ENCODE data around the gene CACNA1C.
A peak's percentile ranks its signal among the peaks of the same experiment; 100 is the strongest.

CACNA1C gene

GRCh38 chr12:2281446-2281845, 228.7 kb downstream of the CACNA1C start:
- DNase-seq (ENCODE audit: low read depth in 2 of 2), result no peak

- no peak for DNase-seq (ENCODE audit: low read depth in 2 of 2)
Observed at GRCh38 chr12:2282318-2282717, 229.5 kb downstream of the CACNA1C start.

GRCh38 chr12:2283480-2283879, 230.7 kb downstream of the CACNA1C start:
- DNase-seq (ENCODE audit: low read depth in 2 of 2), result no peak

GRCh38 chr12:2283916-2284315, 231.1 kb downstream of the CACNA1C start:
- no peak for DNase-seq (ENCODE audit: low read depth in 2 of 2)

GRCh38 chr12:2284321-2284813, 231.6 kb downstream of the CACNA1C start:
- no peak for DNase-seq (ENCODE audit: low read depth in 2 of 2)

- DNase-seq (ENCODE audit: low read depth in 2 of 2), result peak in 1 of 2 experiments; percentile 32
Observed at GRCh38 chr12:2284857-2285256, 232.1 kb downstream of the CACNA1C start.

- DNase-seq (ENCODE audit: low read depth in 2 of 2), result no peak
Observed at GRCh38 chr12:2285462-2285861, 232.7 kb downstream of the CACNA1C start.

- DNase-seq (ENCODE audit: low read depth in 2 of 2), result no peak
Observed at GRCh38 chr12:2286047-2286446, 233.3 kb downstream of the CACNA1C start.

- no peak for DNase-seq (ENCODE audit: low read depth in 2 of 2)
Observed at GRCh38 chr12:2286461-2287131, 233.8 kb downstream of the CACNA1C start.

GRCh38 chr12:2287151-2287550, 234.4 kb downstream of the CACNA1C start:
- DNase-seq (ENCODE audit: low read depth in 2 of 2), result no peak

GRCh38 chr12:2287589-2287988, 234.8 kb downstream of the CACNA1C start:
- no peak for DNase-seq (ENCODE audit: low read depth in 2 of 2)

- no peak for DNase-seq (ENCODE audit: low read depth in 2 of 2)
Observed at GRCh38 chr12:2288001-2288400, 235.2 kb downstream of the CACNA1C start.

- DNase-seq (ENCODE audit: low read depth in 2 of 2), result no peak
Observed at GRCh38 chr12:2288471-2288870, 235.7 kb downstream of the CACNA1C start.

GRCh38 chr12:2288875-2289274, 236.1 kb downstream of the CACNA1C start:
- no peak for DNase-seq (ENCODE audit: low read depth in 2 of 2)

GRCh38 chr12:2289525-2289924, 236.7 kb downstream of the CACNA1C start:
- no peak for DNase-seq (ENCODE audit: low read depth in 2 of 2)

- no peak for DNase-seq (ENCODE audit: low read depth in 2 of 2)
Observed at GRCh38 chr12:2290091-2290490, 237.3 kb downstream of the CACNA1C start.

GRCh38 chr12:2290516-2291065, 237.8 kb downstream of the CACNA1C start:
- no peak for DNase-seq (ENCODE audit: low read depth in 2 of 2)

GRCh38 chr12:2291182-2291832, 238.5 kb downstream of the CACNA1C start:
- peak in 1 of 2 experiments; percentile 12 for DNase-seq (ENCODE audit: low read depth in 2 of 2)

- no peak for DNase-seq (ENCODE audit: low read depth in 2 of 2)
Observed at GRCh38 chr12:2291947-2292346, 239.2 kb downstream of the CACNA1C start.

GRCh38 chr12:2292560-2292959, 239.8 kb downstream of the CACNA1C start:
- no peak for DNase-seq (ENCODE audit: low read depth in 2 of 2)

- no peak for DNase-seq (ENCODE audit: low read depth in 2 of 2)
Observed at GRCh38 chr12:2294651-2295475, 242.1 kb downstream of the CACNA1C start.

GRCh38 chr12:2295941-2296461, 243.2 kb downstream of the CACNA1C start:
- no peak for DNase-seq (ENCODE audit: low read depth in 2 of 2)
